Right renal pelvis (tissue), 4 donors: Measurements from ENCODE around the gene GUCA2A. TPM values are rescaled to one million over a fixed set of nuclear protein-coding genes. Genes with fewer than 3 reads are reported as not detected.
"Not testable (repeated sequence)": the region's sequence is repeated elsewhere in the genome, so short reads cannot be mapped to it uniquely, and the experiment has no call there.

Experiments used
- DNase-seq, 4 donors: peaks; one replicate each; pipeline ENCODE4 v3.0.0-alpha.2; 2013; ENCODE audit warnings: low read depth in 4 of 4, low spot score in 3 of 4, missing footprints in 1 of 4
- polyA plus RNA-seq, 4 donors: library from polyadenylated mRNA; unstranded; fragments of 120-200 nt; gene quantifications; one replicate each; pipeline ENCODE4 v1.2.1, GENCODE V29; 2013; ENCODE audit not compliant: insufficient read length in 4 of 4

The GUCA2A gene
- polyA plus RNA-seq = not detected

- no peak for DNase-seq
These were observed at the start of gene GUCA2A for GRCh38 chr1:42164551-42165420. GUCA2A (minus strand) TSS chr1:42164745; CDS start chr1:42164712, 33 bp downstream.

GRCh38 chr1:42211224-42211623, 46.7 kb upstream of the GUCA2A start:
- DNase-seq = no peak

- DNase-seq = no peak
These were observed 46.0 kb upstream of the GUCA2A start for GRCh38 chr1:42210421-42211133.

- DNase-seq = no peak
These were observed 45.1 kb upstream of the GUCA2A start for GRCh38 chr1:42209526-42210251.

GRCh38 chr1:42206930-42207329, 42.4 kb upstream of the GUCA2A start:
- not testable (repeated sequence) for DNase-seq

GRCh38 chr1:42206164-42206563, 41.6 kb upstream of the GUCA2A start:
- DNase-seq = no peak

- no peak for DNase-seq
These were observed 37.4 kb upstream of the GUCA2A start for GRCh38 chr1:42201986-42202385.

GRCh38 chr1:42198251-42198650, 33.7 kb upstream of the GUCA2A start:
- DNase-seq = no peak

GRCh38 chr1:42195841-42196240, 31.3 kb upstream of the GUCA2A start:
- no peak for DNase-seq

GRCh38 chr1:42192106-42192505, 27.6 kb upstream of the GUCA2A start:
- no peak for DNase-seq

GRCh38 chr1:42191319-42191718, 26.8 kb upstream of the GUCA2A start:
- no peak for DNase-seq

GRCh38 chr1:42189931-42190853, 25.6 kb upstream of the GUCA2A start:
- no peak for DNase-seq

- DNase-seq = no peak
These were observed 21.6 kb upstream of the GUCA2A start for GRCh38 chr1:42186152-42186551.

- no peak for DNase-seq
These were observed 20.1 kb upstream of the GUCA2A start for GRCh38 chr1:42184616-42185015.

GRCh38 chr1:42183957-42184268, 19.4 kb upstream of the GUCA2A start:
- DNase-seq = no peak

GRCh38 chr1:42183210-42183956, 18.8 kb upstream of the GUCA2A start:
- DNase-seq = no peak

GRCh38 chr1:42181687-42182086, 17.1 kb upstream of the GUCA2A start:
- no peak for DNase-seq

GRCh38 chr1:42179900-42180329, 15.4 kb upstream of the GUCA2A start:
- no peak for DNase-seq

GRCh38 chr1:42179275-42179674, 14.7 kb upstream of the GUCA2A start:
- DNase-seq = no peak
